H1 (cell line): ENCODE data around the gene ELAVL2. TPM values are rescaled to one million over a fixed set of nuclear protein-coding genes. Genes with fewer than 3 reads are reported as not detected.
A peak's percentile ranks its signal among the peaks of the same experiment; 100 is the strongest.

Experiments
- CTCF ChIA-PET: fragments of 300-600 bp; sonication (Branson Sonifier 250); formaldehyde crosslinking; loops from one replicate; lab custom pipeline; 2021; ENCODE audit not compliant: partially characterized antibody; lab: Charles Lee
- POLR2A ChIA-PET: fragments of 300-600 bp; sonication (Branson Sonifier 250); formaldehyde crosslinking; loops from one replicate; lab custom pipeline; 2021; ENCODE audit warnings: inconsistent platforms; ENCODE audit not compliant: partially characterized antibody; lab: Charles Lee
- DNase-seq, 2 experiments: peaks; one replicate each; pipeline versions ENCODE4 v3.0.0 to v3.0.0-alpha.2; 2010 to 2022; ENCODE audit warnings: low spot score in 2 of 2, low read depth in 1 of 2, mixed read lengths in 1 of 2
- FAIRE-seq: peaks from 2 replicates; lab custom pipeline; 2011; peaks lifted over from hg19 to GRCh38; lab: Jason Lieb, UNC
- H2AFZ ChIP-seq: 2 replicates; pipeline ENCODE4 v1.8.1; 2012; ENCODE audit warnings: low read length, inconsistent platforms
- H2AK5ac ChIP-seq: 2 replicates; pipeline ENCODE4 v1.6.1; 2013; ENCODE audit warnings: low read depth, low read length
- H2BK120ac ChIP-seq: replicated peaks from 2 replicates; pipeline ENCODE3; 2013; ENCODE audit warnings: low read depth, low read length, inconsistent platforms
- H2BK12ac ChIP-seq: 2 replicates; pipeline ENCODE4 v1.6.1; 2013; ENCODE audit warnings: low read depth, low read length
- H2BK15ac ChIP-seq: 2 replicates; pipeline ENCODE4 v1.6.1; 2013; ENCODE audit warnings: low read length
- H2BK20ac ChIP-seq: 2 replicates; pipeline ENCODE4 v1.6.1; 2013; ENCODE audit warnings: low read length
- H2BK5ac ChIP-seq: 2 replicates; pipeline ENCODE4 v1.6.1; 2013; ENCODE audit warnings: low read depth, low read length
- H3K14ac ChIP-seq: 2 replicates; pipeline ENCODE4 v1.6.1; 2013; ENCODE audit warnings: inconsistent platforms; ENCODE audit not compliant: insufficient read length
- H3K18ac ChIP-seq: 2 replicates; pipeline ENCODE4 v1.6.1; 2013; ENCODE audit warnings: low read length; ENCODE audit errors: extremely low read depth
- H3K23ac ChIP-seq: 2 replicates; pipeline ENCODE4 v1.6.1; 2013; ENCODE audit warnings: inconsistent platforms; ENCODE audit not compliant: insufficient read length
- H3K23me2 ChIP-seq: 2 replicates; pipeline ENCODE4 v1.6.1; 2013; ENCODE audit warnings: low read depth, low read length
- H3K27ac ChIP-seq: 2 replicates; pipeline ENCODE4 v1.6.1; 2011; ENCODE audit warnings: low read depth, low read length, inconsistent platforms
- H3K27me3 ChIP-seq, 4 experiments: replicated peaks in 1 of 4; 1 replicate in 1 of 4; 2 replicates in 3 of 4; pipeline versions ENCODE4 v1.6.1 to v1.8.1; 2011 to 2013; ENCODE audit warnings: low read length in 3 of 4, mild to moderate bottlenecking in 3 of 4, inconsistent platforms in 2 of 4, mixed read lengths in 2 of 4, moderate library complexity in 1 of 4; ENCODE audit not compliant: control insufficient read depth in 3 of 4, insufficient read depth in 3 of 4; ENCODE audit errors: extremely low read depth in 1 of 4
- H3K36me3 ChIP-seq, 4 experiments: 2 replicates each; pipeline versions ENCODE4 v1.6.1 to v1.8.1; 2011 to 2013; ENCODE audit warnings: mild to moderate bottlenecking in 4 of 4, low read length in 3 of 4, moderate library complexity in 2 of 4, control low read depth in 1 of 4, inconsistent platforms in 1 of 4; ENCODE audit not compliant: insufficient read depth in 4 of 4, control insufficient read depth in 2 of 4
- H3K4ac ChIP-seq: replicated peaks from 2 replicates; pipeline ENCODE3; 2013; ENCODE audit warnings: low read length, low read depth, mixed read lengths, inconsistent platforms; ENCODE audit not compliant: insufficient read length
- H3K4me1 ChIP-seq, 4 experiments: replicated peaks in 1 of 4; 1 replicate in 1 of 4; 2 replicates in 3 of 4; pipeline versions ENCODE4 v1.6.1 to v1.8.1; 2011 to 2013; ENCODE audit warnings: low read length in 3 of 4, inconsistent platforms in 2 of 4, mixed read lengths in 1 of 4; ENCODE audit not compliant: insufficient read depth in 4 of 4, control insufficient read depth in 3 of 4
- H3K4me2 ChIP-seq, 2 experiments: 2 replicates each; pipeline versions ENCODE4 v1.6.1 to v1.8.1; 2011 to 2013; ENCODE audit warnings: low read depth in 2 of 2, low read length in 2 of 2, control low read depth in 1 of 2, inconsistent platforms in 1 of 2, mild to moderate bottlenecking in 1 of 2; ENCODE audit not compliant: insufficient read depth in 1 of 2
- H3K4me3 ChIP-seq, 4 experiments: fragments of 200-600, 300-600 bp in 1 of 4; sonication (generic), shearing (Covaris generic), sonication (Bioruptor Twin) in 1 of 4; 2 replicates each; pipeline versions ENCODE4 v1.5.1 to v1.8.1; 2011 to 2016; ENCODE audit warnings: low read length in 4 of 4, low read depth in 3 of 4, control low read depth in 2 of 4, inconsistent platforms in 2 of 4, mild to moderate bottlenecking in 2 of 4, mixed read lengths in 1 of 4, moderate library complexity in 1 of 4; ENCODE audit not compliant: insufficient read depth in 2 of 4; ENCODE audit errors: extremely low read depth in 1 of 4
- H3K56ac ChIP-seq: replicated peaks from 2 replicates; pipeline ENCODE3; 2013; ENCODE audit warnings: low read depth, mild to moderate bottlenecking, mixed read lengths, low read length, inconsistent platforms; ENCODE audit not compliant: insufficient read length
- H3K79me1 ChIP-seq: 2 replicates; pipeline ENCODE4 v1.6.1; 2013; ENCODE audit warnings: low read depth, low read length, control low read depth
- H3K79me2 ChIP-seq, 2 experiments: 2 replicates each; pipeline versions ENCODE4 v1.6.1 to v1.8.1; 2012 to 2013; ENCODE audit warnings: low read length in 2 of 2, mild to moderate bottlenecking in 2 of 2, inconsistent platforms in 1 of 2; ENCODE audit not compliant: insufficient read depth in 2 of 2, control insufficient read depth in 1 of 2
- H3K9ac ChIP-seq, 4 experiments: replicated peaks in 1 of 4; 1 replicate in 1 of 4; 2 replicates in 3 of 4; pipeline versions ENCODE4 v1.6.1 to v1.8.1; 2011 to 2013; ENCODE audit warnings: low read depth in 3 of 4, low read length in 3 of 4, control low read depth in 2 of 4, mild to moderate bottlenecking in 2 of 4, moderate library complexity in 2 of 4, inconsistent platforms in 1 of 4; ENCODE audit errors: extremely low read depth in 1 of 4
- H3K9me3 ChIP-seq, 2 experiments: 2 replicates each; pipeline versions ENCODE4 v1.6.1 to v1.8.1; 2012 to 2013; ENCODE audit warnings: mild to moderate bottlenecking in 2 of 2, moderate library complexity in 2 of 2, control low read depth in 1 of 2, inconsistent platforms in 1 of 2, low read depth in 1 of 2, low read length in 1 of 2, mixed read lengths in 1 of 2; ENCODE audit not compliant: insufficient read depth in 2 of 2
- H4K20me1 ChIP-seq, 2 experiments: replicated peaks in 1 of 2; 2 replicates each; pipeline versions ENCODE3 to v1.8.1; 2011 to 2013; ENCODE audit warnings: inconsistent platforms in 2 of 2, low read length in 2 of 2, mild to moderate bottlenecking in 1 of 2; ENCODE audit not compliant: insufficient read depth in 2 of 2, control insufficient read depth in 1 of 2
- H4K5ac ChIP-seq: 2 replicates; pipeline ENCODE4 v1.6.1; 2013; ENCODE audit warnings: low read length, low read depth, mixed read lengths, inconsistent platforms; ENCODE audit not compliant: insufficient read length
- H4K8ac ChIP-seq: 2 replicates; pipeline ENCODE4 v1.8.0; 2013; ENCODE audit warnings: mild to moderate bottlenecking, moderate library complexity, low read length, inconsistent platforms; ENCODE audit not compliant: insufficient read depth; ENCODE audit errors: extremely low read depth
- H4K91ac ChIP-seq: replicated peaks from 2 replicates; pipeline ENCODE3; 2013; ENCODE audit warnings: low read length, mixed read lengths, inconsistent platforms; ENCODE audit not compliant: insufficient read length
- CBX8 ChIP-seq: fragments of 300-800, 300-1000 bp; sonication (generic); IDR thresholded peaks from 2 replicates; pipeline ENCODE4 v1.7.1; 2016; ENCODE audit warnings: low read depth, low read length, borderline replicate concordance
- GTF2F1 ChIP-seq: IDR thresholded peaks from 2 replicates; pipeline ENCODE4 v1.6.1; 2012; ENCODE audit warnings: low read depth, low read length, improper control_type of control experiment, borderline replicate concordance
- KDM1A ChIP-seq: fragments of 200-600, 300-600 bp; sonication (generic); IDR thresholded peaks from 2 replicates; pipeline ENCODE4 v1.7.1; 2016; ENCODE audit warnings: mild to moderate bottlenecking, low read length, borderline replicate concordance
- RAD21 ChIP-seq, 2 experiments: IDR thresholded peaks in 1 of 2; conservative IDR thresholded peaks in 1 of 2; 2 replicates each; pipeline ENCODE4 v1.6.1; 2011; ENCODE audit warnings: low read depth in 2 of 2, low read length in 2 of 2, improper control_type of control experiment in 1 of 2, inconsistent platforms in 1 of 2, mild to moderate bottlenecking in 1 of 2, moderate library complexity in 1 of 2
- RXRA ChIP-seq: IDR thresholded peaks from 2 replicates; pipeline ENCODE4 v1.6.1; 2011; ENCODE audit warnings: low read depth, mild to moderate bottlenecking, low read length, moderate library complexity; ENCODE audit not compliant: insufficient read depth
- TAF1 ChIP-seq: IDR thresholded peaks from 2 replicates; pipeline ENCODE4 v1.6.1; 2011; ENCODE audit warnings: mild to moderate bottlenecking, low read depth, low read length
- WGBS, 2 experiments: shearing (Covaris generic) in 1 of 2; methylation state at CpG; one replicate each; pipeline versions ENCODE4 v1.1.6 to v1.1.7; 2013 to 2015; ENCODE audit warnings: low lambda C conversion rate in 2 of 2, mixed read lengths in 2 of 2, inconsistent platforms in 1 of 2, low coverage in 1 of 2, missing lambda C conversion rate in 1 of 2; ENCODE audit not compliant: insufficient replicate concordance in 2 of 2, insufficient coverage in 1 of 2, insufficient read length in 1 of 2; ENCODE audit errors: extremely low coverage in 1 of 2, missing lambda C conversion rate in 1 of 2; 5-methylcytosine and 5-hydroxymethylcytosine counted together
- polyA plus RNA-seq, 7 experiments: library from polyadenylated mRNA; depleted of rRNA in 3 of 7; stranded (reverse) in 5 of 7; unstranded in 2 of 7; fragments of >200 nt in 5 of 7; fragments of 200-250 nt in 2 of 7; gene quantifications; 1 replicate in 5 of 7; 2 replicates in 1 of 7; 4 replicates in 1 of 7; pipeline versions ENCODE4 v1.2.1 to v1.2.3, GENCODE V29; 2011 to 2013; ENCODE audit warnings: missing spikeins in 2 of 7, mixed read lengths in 2 of 7
- total RNA-seq: library from RNA; stranded (reverse); fragmentation: NEBNext Ultra II Directional; extraction: Animal tissue kit (Norgen Biotek cat#: 25700); gene quantifications from 2 replicates; pipeline ENCODE4 v1.2.1, GENCODE V29; 2021
- TF ChIP-seq, protein P1 (sequence below): IDR thresholded peaks from 2 replicates; pipeline ENCODE4 v1.6.1; 2012; ENCODE audit warnings: low read length, inconsistent platforms
- TF ChIP-seq, protein P2 (sequence below), 3 experiments: IDR thresholded peaks; 1 replicate in 2 of 3; 2 replicates in 1 of 3; pipeline versions ENCODE4 v1.5.1 to v1.6.1; 2011; ENCODE audit warnings: low read length in 3 of 3, mild to moderate bottlenecking in 3 of 3, inconsistent platforms in 2 of 3, low read depth in 1 of 3, moderate library complexity in 1 of 3; ENCODE audit not compliant: insufficient read depth in 1 of 3; ENCODE audit errors: control extremely low read depth in 1 of 3

Gene ELAVL2
- total and polyA plus RNA-seq, 2 of the 8 experiments (the other 6 are each of a cell fraction or from before 2014, with no cell fraction given), result 4.9 to 21.9 TPM

DNA sequence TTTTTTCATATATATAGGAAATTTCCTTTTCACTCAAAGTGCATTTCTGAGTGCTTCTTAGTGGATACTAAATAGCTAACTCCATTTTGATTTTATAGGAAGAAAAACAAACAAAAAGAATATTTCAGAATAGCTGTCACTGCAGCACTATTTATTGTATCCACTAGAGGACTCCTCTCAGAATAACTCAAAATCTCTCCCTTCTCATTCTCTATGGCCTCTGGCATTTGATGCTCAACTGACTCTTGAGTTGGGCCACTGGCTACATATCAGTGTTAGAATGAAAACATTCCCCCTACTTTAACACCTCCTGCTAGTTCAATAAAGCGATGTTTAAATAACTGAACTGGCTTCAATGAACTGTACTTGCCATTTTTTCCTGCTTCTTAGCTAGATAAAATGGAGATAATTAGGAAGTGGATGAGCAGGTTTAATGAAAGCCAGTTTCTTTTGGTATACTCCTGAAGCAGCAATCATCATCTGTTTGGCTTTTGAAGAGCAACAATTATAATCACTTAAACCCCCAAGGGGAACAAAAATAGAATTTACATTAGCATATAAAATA lies 16.6 kb upstream of the ELAVL2 start:
- Histone ChIP-seq H3K79me2 (no peaks in the 10 kb centered on the region), H2AFZ (no peak overlapping the region), H3K4me1 (peaks cover 2 to 5% (median 3%) of the 10 kb centered on the region in 4 experiments; a peak in 5 of 7 replicates), H3K23me2 (no peaks in the 10 kb centered on the region), H2BK15ac (no peak overlapping the region), H2AK5ac (no peak overlapping the region), H3K9me3 (no peaks in the 10 kb centered on the region), H3K27me3 (no peaks in the 10 kb centered on the region), H4K91ac (no peak overlapping the region), H3K23ac (no peak overlapping the region), H3K36me3 (no peaks in the 10 kb centered on the region), H2BK20ac (no peak overlapping the region), H3K56ac (no peak overlapping the region), H2BK12ac (no peak overlapping the region), H3K27ac (no peak overlapping the region), H4K8ac (no peak overlapping the region), H3K14ac (no peak overlapping the region), H4K5ac (no peak overlapping the region), H3K79me1 (no peaks in the 10 kb centered on the region; the same call in 1 of the 2 replicates), H3K4ac (no peak overlapping the region), H4K20me1 (peaks cover 0 to 1% of the 10 kb centered on the region in 2 experiments), H2BK120ac (no peak overlapping the region), H3K18ac (no peak overlapping the region), H3K4me3 (no peak overlapping the region), H3K9ac (no peak overlapping the region), H3K4me2 (no peak overlapping the region), H2BK5ac (no peak overlapping the region)
- POLR2A ChIA-PET, result interaction anchor here (0.8 kb wide), 1 partner anchor 21 kb away, joined by 3 read pairs; no protein-coding TSS in a partner anchor
- DNase-seq, result no peak
- WGBS, 2 experiments, result 76% methylated on average over 1 of the region's 1 CpG; no CpG with 5 or more reads in 1 of the 2 experiments
- peak; percentile 36 for FAIRE-seq
- CTCF ChIA-PET, result interaction anchor here (0.6 to 1.2 kb wide), 3 partner anchors 124 to 791 kb away, joined by 3 to 5 read pairs (median 3); no protein-coding TSS in a partner anchor
- TF ChIP-seq CBX8, result no peak
- no peak for TF ChIP-seq RXRA
- TF ChIP-seq, protein P1, sequence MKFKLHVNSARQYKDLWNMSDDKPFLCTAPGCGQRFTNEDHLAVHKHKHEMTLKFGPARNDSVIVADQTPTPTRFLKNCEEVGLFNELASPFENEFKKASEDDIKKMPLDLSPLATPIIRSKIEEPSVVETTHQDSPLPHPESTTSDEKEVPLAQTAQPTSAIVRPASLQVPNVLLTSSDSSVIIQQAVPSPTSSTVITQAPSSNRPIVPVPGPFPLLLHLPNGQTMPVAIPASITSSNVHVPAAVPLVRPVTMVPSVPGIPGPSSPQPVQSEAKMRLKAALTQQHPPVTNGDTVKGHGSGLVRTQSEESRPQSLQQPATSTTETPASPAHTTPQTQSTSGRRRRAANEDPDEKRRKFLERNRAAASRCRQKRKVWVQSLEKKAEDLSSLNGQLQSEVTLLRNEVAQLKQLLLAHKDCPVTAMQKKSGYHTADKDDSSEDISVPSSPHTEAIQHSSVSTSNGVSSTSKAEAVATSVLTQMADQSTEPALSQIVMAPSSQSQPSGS, result no peak
- no peak for TF ChIP-seq GTF2F1
- TF ChIP-seq TAF1, result no peak
- TF ChIP-seq KDM1A, result no peak
- TF ChIP-seq RAD21 (IDR thresholded peaks at IDR 0.05 in 1 of 2, conservative IDR thresholded peaks at IDR 0.05 in 1 of 2; ENCODE audit: low read depth in 2 of 2, low read length in 2 of 2), result peak; percentile 37 to 48
- TF ChIP-seq, protein P2, sequence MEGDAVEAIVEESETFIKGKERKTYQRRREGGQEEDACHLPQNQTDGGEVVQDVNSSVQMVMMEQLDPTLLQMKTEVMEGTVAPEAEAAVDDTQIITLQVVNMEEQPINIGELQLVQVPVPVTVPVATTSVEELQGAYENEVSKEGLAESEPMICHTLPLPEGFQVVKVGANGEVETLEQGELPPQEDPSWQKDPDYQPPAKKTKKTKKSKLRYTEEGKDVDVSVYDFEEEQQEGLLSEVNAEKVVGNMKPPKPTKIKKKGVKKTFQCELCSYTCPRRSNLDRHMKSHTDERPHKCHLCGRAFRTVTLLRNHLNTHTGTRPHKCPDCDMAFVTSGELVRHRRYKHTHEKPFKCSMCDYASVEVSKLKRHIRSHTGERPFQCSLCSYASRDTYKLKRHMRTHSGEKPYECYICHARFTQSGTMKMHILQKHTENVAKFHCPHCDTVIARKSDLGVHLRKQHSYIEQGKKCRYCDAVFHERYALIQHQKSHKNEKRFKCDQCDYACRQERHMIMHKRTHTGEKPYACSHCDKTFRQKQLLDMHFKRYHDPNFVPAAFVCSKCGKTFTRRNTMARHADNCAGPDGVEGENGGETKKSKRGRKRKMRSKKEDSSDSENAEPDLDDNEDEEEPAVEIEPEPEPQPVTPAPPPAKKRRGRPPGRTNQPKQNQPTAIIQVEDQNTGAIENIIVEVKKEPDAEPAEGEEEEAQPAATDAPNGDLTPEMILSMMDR (IDR thresholded peaks at IDR 0.05; ENCODE audit: control extremely low read depth in 1 of 3, insufficient read depth in 1 of 3, low read depth in 1 of 3, low read length in 3 of 3), result peak in 1 of 3 experiments; percentile 45; a peak in 2 of 4 replicates
